ENCODE results near the gene ACBD3.

ACBD3 gene

GRCh38 chr1:226110249-226111097, 76.1 kb downstream of the ACBD3 start:
- no peak for DNase-seq

GRCh38 chr1:226109829-226110248, 76.7 kb downstream of the ACBD3 start:
- peak; percentile 12 to 41 for DNase-seq

- DNase-seq, result no peak
Measured at GRCh38 chr1:226108935-226109828, 77.4 kb downstream of the ACBD3 start.

DNA sequence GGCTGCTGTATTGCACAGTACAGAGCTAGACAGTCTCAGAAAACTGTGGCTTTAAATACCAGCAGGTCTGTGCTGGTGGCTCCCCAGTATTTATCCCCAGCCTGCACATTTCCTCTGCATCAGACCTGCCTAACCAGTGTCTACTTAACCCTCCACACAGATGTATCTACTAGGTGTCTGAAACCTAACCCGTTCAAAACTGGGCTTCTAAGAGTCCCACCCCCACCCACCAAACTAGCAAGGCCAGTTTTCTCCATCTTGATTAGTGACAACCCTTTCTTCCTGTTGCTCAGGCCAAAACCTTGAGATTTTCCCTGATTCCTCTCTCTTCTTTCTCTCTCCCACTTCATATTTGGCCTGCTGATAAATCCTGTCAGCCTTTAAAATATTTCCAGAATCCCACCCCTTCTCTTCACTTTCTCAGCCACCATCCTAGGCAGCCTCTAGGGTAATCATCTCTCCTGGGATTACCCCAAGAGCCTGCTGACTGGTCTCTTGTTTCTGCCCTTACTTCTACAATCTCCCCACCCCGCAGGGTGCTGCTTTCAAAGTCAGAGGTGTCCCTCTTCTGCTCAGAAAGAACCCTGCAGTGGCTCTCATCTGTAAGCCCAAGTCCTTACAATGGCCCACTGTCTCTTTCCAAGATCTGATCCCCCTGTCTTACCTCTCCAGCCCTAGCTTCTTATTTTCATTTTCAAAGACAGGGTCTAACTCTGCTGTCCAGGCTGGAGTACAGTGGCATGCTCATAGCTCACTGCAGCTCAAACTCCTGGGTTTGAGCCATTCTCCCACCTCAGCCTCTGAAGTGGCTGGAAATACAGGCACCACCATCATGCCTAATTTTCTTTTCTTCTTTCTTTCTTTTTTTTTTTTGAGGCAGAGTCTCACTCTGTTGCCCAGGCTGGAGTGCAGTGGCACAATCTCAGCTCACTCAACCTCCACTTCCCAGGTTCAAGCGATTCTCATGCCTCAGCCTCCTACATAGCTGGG, 78.8 kb downstream of the ACBD3 start:
- DNase-seq, result no peak

GRCh38 chr1:226104671-226105121, 81.8 kb downstream of the ACBD3 start:
- DNase-seq, result no peak

GRCh38 chr1:226100436-226101391, 85.8 kb downstream of the ACBD3 start:
- DNase-seq, result no peak

GRCh38 chr1:226098870-226099835, 87.4 kb downstream of the ACBD3 start:
- no peak for DNase-seq

DNA sequence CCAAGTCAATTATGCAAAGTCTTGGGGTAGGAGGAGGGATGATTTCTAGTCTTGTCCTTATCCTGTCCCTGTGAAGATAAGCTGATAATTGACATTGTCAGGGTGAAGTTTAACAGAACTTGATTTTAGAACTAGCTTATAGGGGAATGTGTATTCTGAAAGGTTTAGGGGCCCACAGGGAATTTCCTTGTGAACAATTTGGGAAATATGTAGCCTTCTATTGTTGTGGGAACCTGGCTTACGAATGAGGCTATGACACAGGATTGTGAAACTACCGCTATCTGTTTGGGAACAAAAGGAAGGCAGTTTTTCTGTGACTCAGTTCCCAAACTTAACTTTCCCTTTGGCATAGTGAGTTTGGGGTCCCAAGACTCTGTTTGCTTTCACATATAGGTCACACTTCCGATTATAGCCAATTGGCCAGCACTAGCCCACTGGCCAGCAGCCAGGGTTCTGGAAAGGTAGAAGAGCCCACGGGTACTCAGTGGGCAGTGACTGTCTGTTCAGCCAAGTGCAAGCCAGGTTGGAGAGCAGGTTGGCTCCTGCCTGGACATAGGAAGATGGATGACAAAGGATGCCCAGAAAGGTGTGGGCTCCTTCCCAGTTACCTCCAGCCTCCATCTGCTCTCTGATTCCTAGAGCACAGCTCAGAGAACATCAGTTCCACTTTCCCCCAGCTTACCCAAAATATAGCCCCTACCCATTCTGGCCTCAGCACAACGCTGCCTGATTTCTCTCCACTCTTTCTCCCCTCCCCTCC, 88.5 kb downstream of the ACBD3 start:
- no peak for DNase-seq

DNA sequence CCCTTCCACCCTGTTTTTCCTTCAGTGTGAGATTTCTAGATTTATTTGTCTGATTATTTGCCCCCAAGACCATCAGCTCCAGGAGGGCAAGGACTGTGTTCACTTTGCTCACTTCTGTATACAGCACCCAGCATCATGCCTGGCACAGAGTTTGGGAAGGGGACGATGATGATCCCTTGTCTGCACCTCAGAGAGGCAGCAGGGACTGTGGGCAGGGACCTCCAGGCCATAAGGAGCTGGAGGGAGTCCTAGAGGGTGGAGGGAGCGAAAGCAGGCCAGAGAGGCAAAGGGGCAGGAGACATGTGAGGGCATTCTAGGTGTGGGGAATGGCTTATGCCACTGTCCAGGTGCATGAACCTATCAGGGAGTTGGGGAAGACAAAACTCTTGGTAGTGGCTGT, 91.3 kb downstream of the ACBD3 start:
- DNase-seq, result no peak
